Measurements from ENCODE around the gene USP48. TPM values are rescaled to one million over a fixed set of nuclear protein-coding genes. Genes with fewer than 3 reads are reported as not detected.

USP48 gene
- total and polyA plus RNA-seq, 10 of the 15 experiments (the other 5 are each of a cell fraction or from before 2014, with no cell fraction given): 21.2 to 115 (median 75.5) TPM

GRCh38 chr1:21822349-21822748 lies 39.4 kb upstream of the USP48 start (continued):
- no peak for TF ChIP-seq CUX1 (IDR thresholded peaks at IDR 0.05; ENCODE audit: insufficient replicate concordance, low read depth, low read length)

- intact Hi-C loops (cut with micrococcal nuclease; ENCODE audit: unreplicated experiment) (no loop called here), in situ Hi-C loops (cut with MboI) (no loop called here)
- H2AFZ ChIP-seq (ENCODE audit: control insufficient read depth, low read depth, low read length): no peak overlapping the region
- H3K79me2 ChIP-seq (ENCODE audit: control insufficient read depth, insufficient read depth, low read length): no peaks in the 10 kb centered on the region
- SMC1A ChIA-PET (ENCODE audit: uncharacterized antibody, unreplicated experiment): no interaction called here
- H3K27ac ChIP-seq (ENCODE audit: control insufficient read depth, insufficient read depth): no peak overlapping the region
- FAIRE-seq (no peak), ATAC-seq (no peak), DNase-seq (ENCODE audit: low read depth, low spot score) (no peak)
- no peaks in the 10 kb centered on the region for H3K9me3 ChIP-seq (replicated peaks; ENCODE audit: control insufficient read depth, insufficient read depth, low read length)
- H3K4me3 ChIP-seq: no peak overlapping the region
- no peaks in the 10 kb centered on the region for H3K36me3 ChIP-seq (ENCODE audit: control insufficient read depth in 2 of 2, insufficient read depth in 2 of 2, low read length in 1 of 2)
- RAD21 ChIA-PET (ENCODE audit: unreplicated experiment): no interaction called here
- no peaks in the 10 kb centered on the region for H3K4me1 ChIP-seq (ENCODE audit: control insufficient read depth, insufficient read depth, low read length)
- no peak overlapping the region for H3K4me2 ChIP-seq (ENCODE audit: control insufficient read depth, insufficient read depth)
- POLR2A ChIA-PET: no interaction called here
- 23% methylated on average over 9 of the region's 11 CpGs for WGBS (ENCODE audit: insufficient coverage, insufficient replicate concordance, low lambda C conversion rate, missing lambda C conversion rate)
- no TSS peak for BruUV-seq (replicated peaks)
- CTCF ChIA-PET: no interaction called here
- no peaks in the 10 kb centered on the region for H3K27me3 ChIP-seq (replicated peaks in 1 of 2; ENCODE audit: control insufficient read depth in 2 of 2, insufficient read depth in 2 of 2, low read length in 1 of 2)
- no peak overlapping the region for H3K9ac ChIP-seq (ENCODE audit: control insufficient read depth, insufficient read depth, low read length)
- H4K20me1 ChIP-seq (ENCODE audit: control insufficient read depth, insufficient read depth): no peaks in the 10 kb centered on the region
- TF ChIP-seq YY1 (IDR thresholded peaks at IDR 0.05; ENCODE audit: low read depth, low read length): no peak
- no peak for TF ChIP-seq CEBPB (IDR thresholded peaks at IDR 0.05; ENCODE audit: borderline replicate concordance in 1 of 2, low read depth in 2 of 2, low read length in 2 of 2)
- no peak for TF ChIP-seq USF1 (IDR thresholded peaks at IDR 0.05; ENCODE audit: borderline replicate concordance, extremely low read length, insufficient read depth, low read depth, low read length)
- no peak for TF ChIP-seq GATAD2B (conservative IDR thresholded peaks at IDR 0.05; ENCODE audit: low read depth)
- no peak for TF ChIP-seq ETV6 (conservative IDR thresholded peaks at IDR 0.05 in 1 of 2, IDR thresholded peaks at IDR 0.05 in 1 of 2; ENCODE audit: borderline replicate concordance in 1 of 2, low read depth in 1 of 2)
- no peak for TF ChIP-seq ASH2L (IDR thresholded peaks at IDR 0.05; ENCODE audit: borderline replicate concordance, low read depth)
- TF ChIP-seq CREM (IDR thresholded peaks at IDR 0.05; ENCODE audit: low read depth): no peak
- no peak for TF ChIP-seq ZNF384 (IDR thresholded peaks at IDR 0.05; ENCODE audit: borderline replicate concordance, low read depth, low read length)
- no peak for TF ChIP-seq TCF3 (IDR thresholded peaks at IDR 0.05; ENCODE audit: borderline replicate concordance, insufficient read depth, low read depth, low read length)
- TF ChIP-seq NR2F1 (conservative IDR thresholded peaks at IDR 0.05): no peak
- no peak for TF ChIP-seq IKZF1 (conservative IDR thresholded peaks at IDR 0.05)
- TF ChIP-seq BCLAF1 (IDR thresholded peaks at IDR 0.05): no peak
Measured at GRCh38 chr1:21821385-21822019, 38.6 kb upstream of the USP48 start.

Measured in GM12878 (cell line).